HK-2 (cell line): ENCODE results near the gene SLC35C1.
"Not testable (repeated sequence)": the region's sequence is repeated elsewhere in the genome, so short reads cannot be mapped to it uniquely, and the experiment has no call there.

Experiments
- DNase-seq: peaks from one replicate; pipeline ENCODE4 v3.0.0-alpha.2; 2018; ENCODE audit not compliant: unreplicated experiment

The SLC35C1 gene

GRCh38 chr11:45788887-45789286, 16.1 kb upstream of the SLC35C1 start:
- no peak for DNase-seq

GRCh38 chr11:45791524-45791923, 13.4 kb upstream of the SLC35C1 start:
- no peak for DNase-seq

- no peak for DNase-seq
Observed at GRCh38 chr11:45794169-45794568, 10.8 kb upstream of the SLC35C1 start.

- no peak for DNase-seq
Observed at GRCh38 chr11:45795379-45795778, 9.6 kb upstream of the SLC35C1 start.

GRCh38 chr11:45796461-45796861, 8.5 kb upstream of the SLC35C1 start:
- no peak for DNase-seq

DNA sequence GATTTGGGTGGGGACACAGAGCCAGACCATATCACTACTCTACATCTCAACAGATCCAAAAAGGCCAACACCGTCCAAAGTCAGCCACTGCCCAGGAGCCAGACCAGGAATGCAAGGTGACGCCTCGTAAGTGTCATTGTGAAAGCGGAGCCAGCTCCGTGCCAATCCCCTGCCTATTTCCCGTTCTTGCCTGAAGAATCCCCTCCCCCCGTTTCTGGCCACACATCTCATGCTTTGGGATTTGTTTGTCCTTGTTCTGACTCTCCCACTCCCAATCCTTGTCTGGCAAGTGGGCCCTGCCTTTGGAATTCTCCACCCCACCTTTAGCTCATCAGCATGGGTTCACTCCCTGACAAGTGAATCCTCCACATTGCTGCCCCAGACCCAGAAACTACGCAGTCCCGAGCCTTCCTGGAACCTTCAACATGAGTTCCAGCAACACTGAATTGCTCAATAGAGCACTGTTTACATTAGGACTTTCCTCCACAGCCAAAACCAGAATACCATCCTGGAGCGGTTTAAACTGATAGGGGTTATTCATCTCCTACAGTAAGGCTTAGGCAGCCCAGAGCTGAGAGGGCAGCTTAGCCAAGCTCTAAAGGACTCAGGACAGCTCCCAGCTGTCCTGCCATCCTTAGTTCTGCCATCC, 6.0 kb upstream of the SLC35C1 start:
- DNase-seq: no peak

GRCh38 chr11:45799562-45799961, 5.4 kb upstream of the SLC35C1 start:
- DNase-seq: no peak

DNA sequence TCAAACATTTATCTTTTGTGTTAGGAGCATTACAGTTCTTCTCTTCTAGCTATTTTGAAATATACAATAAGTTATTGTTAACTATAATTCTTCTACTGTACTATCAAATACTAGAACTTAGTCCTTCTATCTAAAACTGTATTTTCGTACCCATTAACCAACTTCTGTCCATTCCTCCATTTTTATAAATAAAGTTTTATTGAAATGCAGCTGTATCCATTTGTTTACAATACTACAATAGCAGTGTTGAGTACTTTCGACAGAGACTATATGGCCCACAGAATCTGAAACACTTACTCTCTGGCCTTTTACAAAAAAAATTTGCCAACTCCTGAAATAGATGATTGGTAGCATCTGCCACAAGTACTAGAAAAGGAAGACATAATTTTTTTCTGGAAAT, 4.7 kb upstream of the SLC35C1 start:
- no peak for DNase-seq

GRCh38 chr11:45801723-45802315, 3.1 kb upstream of the SLC35C1 start:
- DNase-seq: no peak

GRCh38 chr11:45802531-45803317, 2.2 kb upstream of the SLC35C1 start:
- no peak for DNase-seq

DNA sequence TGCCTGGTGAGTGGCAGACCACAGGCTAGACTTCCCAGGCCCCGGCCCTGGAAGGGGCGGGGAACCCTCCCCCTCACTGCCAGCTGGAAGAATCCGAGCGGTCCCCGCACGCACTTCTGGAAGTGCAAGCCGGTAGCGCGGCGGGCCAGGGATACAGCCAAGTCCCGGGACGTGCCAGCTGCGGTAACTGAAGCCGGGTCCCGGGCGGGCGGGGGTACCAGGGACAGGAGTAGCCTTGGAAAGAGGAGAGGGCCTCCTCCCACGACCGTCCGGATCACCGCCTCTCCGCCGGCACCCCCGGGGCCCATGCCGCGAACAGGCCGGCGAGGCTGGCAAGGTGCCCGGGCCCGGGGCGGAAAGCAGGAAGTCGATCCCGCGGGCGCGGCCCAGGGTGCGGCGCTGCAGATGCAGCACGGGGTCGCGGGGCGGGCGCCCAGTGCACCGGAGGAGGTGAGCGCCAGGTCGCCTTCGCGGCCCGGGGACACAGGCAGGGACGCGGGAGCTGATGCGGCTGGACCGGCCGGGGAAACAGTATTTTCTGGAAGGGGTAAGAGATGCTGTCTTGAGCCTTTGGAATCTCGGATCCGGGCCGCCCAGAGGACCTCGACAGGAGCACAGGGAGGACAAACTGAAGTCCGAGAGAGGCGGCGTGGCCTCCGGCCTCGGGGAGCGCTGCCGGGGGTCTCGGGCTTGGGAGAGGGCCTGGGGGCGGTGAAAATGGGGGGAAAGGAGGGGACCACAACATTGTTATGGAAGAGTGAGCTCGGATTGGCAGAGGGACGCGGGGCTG, 783 bp upstream of the SLC35C1 start:
- DNase-seq: peak; percentile 68

GRCh38 chr11:45805305-45806071, 539 bp downstream of the SLC35C1 start:
- DNase-seq: peak; percentile 29

- no peak for DNase-seq
Observed at GRCh38 chr11:45806072-45806933, 1.4 kb downstream of the SLC35C1 start.

DNA sequence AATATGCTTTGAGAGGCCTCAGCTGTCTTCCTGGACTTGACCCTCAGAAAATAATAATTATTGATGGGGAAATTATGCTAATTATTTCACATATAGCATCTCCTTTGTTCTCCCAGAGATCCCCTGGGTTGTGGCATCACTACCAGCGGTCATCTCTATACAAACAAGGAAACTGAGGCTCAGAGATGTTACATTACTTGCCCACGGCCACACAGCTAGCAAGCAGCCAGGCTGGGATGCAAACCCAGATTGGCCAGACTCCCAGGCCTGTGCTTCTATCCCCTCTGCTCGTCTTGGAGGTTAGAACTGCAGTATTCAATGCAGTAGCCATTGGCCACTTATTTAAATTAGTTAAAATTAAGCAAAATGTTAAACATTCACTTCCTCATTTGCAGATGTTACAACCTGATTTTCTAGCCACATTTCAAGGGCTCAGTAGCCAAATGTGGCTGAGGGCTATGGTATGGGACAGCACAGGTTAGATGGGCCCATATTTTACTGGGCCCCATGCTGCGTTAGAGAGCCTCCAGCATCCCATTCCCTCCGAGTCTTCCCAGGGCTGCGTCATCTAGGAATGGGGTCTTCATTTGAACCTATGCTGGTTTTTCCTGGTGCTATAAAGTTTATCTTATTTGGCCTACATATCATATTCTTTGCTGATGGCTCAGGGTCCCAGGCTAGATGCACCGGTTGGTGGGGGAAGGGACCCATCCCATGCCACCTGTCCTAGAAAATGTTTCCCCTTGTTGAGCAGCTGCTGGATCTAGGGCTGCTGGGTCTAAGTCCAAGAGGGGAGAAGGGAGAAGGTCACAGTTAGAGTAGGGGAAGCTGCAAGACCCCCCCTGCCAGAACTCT, 2.2 kb downstream of the SLC35C1 start:
- DNase-seq: no peak

DNA sequence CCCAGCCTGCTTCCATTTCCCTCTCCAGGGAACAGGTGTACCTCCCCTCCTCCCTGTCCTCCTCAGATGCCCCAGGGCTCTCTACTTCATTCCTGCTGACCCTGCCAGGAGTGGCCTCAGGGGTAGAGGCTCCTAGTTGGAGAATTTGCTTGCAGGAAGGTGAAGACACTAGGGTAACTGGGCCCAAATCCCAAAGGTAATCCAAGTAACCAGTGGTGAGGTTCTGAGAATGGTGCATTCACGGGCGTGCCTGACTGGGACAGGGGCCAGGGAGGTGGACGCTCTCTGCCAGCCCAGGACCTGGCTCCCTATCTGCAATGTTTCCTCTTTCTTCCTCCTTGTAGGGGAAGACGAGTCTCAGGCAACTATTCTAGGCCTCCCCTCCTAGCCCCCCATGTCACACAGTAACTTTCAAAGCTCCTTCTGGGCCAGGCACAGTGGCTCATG, 2.9 kb downstream of the SLC35C1 start:
- DNase-seq: no peak

GRCh38 chr11:45808427-45808826, 3.5 kb downstream of the SLC35C1 start:
- not testable (repeated sequence) for DNase-seq

- DNase-seq: no peak
Observed at GRCh38 chr11:45809456-45810395, 4.8 kb downstream of the SLC35C1 start.

GRCh38 chr11:45810431-45811108, 5.6 kb downstream of the SLC35C1 start:
- no peak for DNase-seq
